Measurements from ENCODE around the gene TSHR.
"Not testable (repeated sequence)": the region's sequence is repeated elsewhere in the genome, so short reads cannot be mapped to it uniquely, and the experiment has no call there.

The TSHR gene

GRCh38 chr14:80955416-80955941 lies at the start of gene TSHR:
TSS of gene TSHR (plus strand) at chr14:80955621. CDS start at chr14:80955681, 60 bp downstream.
- DNase-seq = no peak

- DNase-seq = no peak
Measured at GRCh38 chr14:80906336-80906735, 49.1 kb upstream of the TSHR start.

DNA sequence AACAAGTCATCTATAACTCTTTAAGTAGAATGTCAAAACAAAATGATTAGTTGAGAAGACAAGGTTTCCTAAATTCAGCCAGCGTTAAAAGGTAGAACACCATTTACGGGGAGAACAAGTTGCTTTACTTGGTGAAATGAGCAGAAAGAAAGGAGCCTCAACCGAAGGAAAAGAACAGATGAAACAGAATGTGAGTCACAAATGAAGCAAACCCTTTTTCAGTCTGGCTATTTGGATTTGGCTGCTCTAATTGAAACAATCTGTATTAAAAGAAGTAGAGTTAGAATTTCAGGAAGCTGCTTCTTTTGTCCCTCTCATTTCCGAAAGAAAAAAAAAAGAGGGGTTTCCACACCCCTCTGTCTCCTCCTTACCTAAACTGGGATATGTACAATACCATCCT lies 48.5 kb upstream of the TSHR start:
- DNase-seq = no peak

DNA sequence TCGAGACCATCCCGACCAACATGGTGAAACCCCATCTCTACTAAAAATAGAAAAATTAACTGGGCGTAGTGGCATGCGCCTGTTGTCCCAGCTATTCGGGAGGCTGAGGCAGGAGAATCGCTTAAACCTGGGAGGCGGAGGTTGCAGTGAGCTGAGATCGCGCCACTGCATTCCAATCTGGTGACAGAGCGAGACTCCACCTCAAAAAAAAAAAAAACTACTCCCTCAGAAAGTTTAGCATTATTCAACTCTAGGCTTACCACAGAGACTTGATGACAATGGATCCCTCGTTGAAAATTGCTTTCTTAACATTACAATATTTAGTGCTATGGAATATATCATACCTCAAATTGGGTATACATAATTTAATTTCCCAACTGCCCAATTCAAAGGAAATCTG lies 43.4 kb upstream of the TSHR start:
- not testable (repeated sequence) for DNase-seq

DNA sequence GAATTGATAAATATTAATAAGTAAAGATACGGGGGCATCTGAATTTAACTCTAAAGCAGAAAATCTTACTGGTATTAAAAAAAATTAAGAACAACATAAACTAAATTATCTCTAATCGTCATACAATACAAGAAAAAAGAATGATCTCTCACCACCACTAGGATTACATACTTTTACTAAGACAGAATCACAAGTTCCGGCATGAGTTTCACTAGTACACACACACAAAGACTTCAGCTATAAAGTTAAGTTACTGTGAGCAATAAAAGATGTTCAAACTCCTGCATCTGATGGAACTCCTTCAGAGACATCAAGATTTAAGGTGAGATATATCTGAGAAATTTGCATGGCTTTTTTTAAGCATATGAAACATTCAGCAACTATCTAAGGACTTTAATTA lies 35.8 kb upstream of the TSHR start:
- no peak for DNase-seq

DNA sequence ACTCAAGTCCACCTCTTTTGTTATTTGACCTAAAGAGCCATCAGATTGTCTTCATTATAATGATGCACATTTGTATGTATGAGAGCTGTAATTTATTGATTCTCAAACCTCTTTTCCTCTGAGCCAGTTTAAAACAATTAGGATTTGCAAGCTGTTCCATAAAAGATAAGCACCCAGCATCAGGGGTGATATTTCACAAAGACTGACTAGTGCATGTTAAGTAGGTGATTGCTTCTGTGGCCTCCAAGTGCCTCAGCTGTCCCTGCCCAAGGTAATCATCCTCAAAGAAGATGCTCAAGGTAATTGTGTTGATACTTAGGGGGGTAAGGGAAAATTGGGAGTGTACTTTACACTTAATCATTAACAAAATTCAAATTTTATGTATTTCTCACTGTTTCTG lies 32.1 kb upstream of the TSHR start:
- DNase-seq = no peak

DNA sequence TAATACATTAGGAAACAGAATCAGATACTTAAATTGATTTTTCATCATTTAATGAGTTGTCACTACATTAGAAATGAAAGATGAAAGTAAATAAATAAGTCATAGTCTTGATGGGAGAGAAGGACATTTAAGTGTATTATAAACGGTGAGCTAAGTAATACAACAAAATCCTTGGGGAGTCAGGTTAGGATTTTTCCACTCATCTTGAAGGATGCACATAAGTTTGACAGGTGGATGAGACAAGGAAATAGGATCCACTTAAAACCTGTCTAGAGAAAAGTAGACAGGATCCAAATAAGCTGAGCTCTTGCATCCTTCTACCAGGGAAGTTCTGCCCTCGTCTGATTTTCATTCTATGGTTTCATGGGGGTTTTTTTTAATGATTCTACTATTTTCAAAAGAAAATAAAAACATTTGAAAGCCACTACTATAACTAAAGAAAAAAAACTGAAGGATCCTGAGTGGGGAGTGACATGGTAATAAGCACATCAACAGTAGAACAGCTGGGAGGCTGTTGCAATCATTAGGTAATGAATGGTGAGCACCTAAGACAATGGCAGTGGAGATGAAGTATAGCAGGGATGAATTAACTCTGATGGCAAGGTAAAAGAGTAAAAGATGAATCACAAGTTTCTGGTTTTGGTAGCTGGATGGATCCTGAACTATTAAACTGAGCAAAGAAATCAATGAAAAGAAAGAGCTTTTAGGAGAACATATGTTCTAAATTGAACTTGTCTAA lies 30.9 kb upstream of the TSHR start:
- DNase-seq = no peak

GRCh38 chr14:80926397-80927082 lies 28.9 kb upstream of the TSHR start:
- no peak for DNase-seq

GRCh38 chr14:80927083-80927989 lies 28.1 kb upstream of the TSHR start:
- DNase-seq = no peak

- DNase-seq = no peak
Measured at GRCh38 chr14:80930095-80930494, 25.3 kb upstream of the TSHR start.

DNA sequence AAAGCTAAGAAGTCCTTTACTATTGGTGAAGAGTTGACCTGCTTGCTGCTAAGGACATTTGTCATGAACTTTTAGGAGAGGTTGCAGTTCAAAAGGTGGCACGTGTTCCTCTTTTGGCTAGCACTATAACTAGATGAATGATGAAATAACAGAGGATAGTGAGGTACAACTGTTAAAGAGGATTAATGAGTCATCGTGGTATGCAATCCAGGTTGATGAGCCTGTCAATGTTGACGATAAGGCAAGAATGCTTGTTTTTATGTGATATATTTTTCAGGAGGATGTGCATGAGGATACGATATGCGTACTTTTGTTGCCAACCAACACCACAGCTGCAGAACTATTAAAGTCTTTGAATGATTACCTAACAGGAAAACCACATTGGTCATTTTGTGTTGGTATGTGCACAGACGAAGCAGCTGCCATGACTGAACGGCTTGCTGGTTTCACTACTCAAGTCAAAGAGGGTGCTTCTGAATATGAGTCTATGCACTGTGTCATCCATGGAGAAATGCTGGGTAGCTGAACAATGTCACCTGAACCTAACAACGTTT lies 24.5 kb upstream of the TSHR start:
- no peak for DNase-seq

- no peak for DNase-seq
Measured at GRCh38 chr14:80933282-80933681, 22.1 kb upstream of the TSHR start.

GRCh38 chr14:80933686-80934085 lies 21.7 kb upstream of the TSHR start:
- no peak for DNase-seq

- no peak for DNase-seq
Measured at GRCh38 chr14:80940146-80940545, 15.3 kb upstream of the TSHR start.

DNA sequence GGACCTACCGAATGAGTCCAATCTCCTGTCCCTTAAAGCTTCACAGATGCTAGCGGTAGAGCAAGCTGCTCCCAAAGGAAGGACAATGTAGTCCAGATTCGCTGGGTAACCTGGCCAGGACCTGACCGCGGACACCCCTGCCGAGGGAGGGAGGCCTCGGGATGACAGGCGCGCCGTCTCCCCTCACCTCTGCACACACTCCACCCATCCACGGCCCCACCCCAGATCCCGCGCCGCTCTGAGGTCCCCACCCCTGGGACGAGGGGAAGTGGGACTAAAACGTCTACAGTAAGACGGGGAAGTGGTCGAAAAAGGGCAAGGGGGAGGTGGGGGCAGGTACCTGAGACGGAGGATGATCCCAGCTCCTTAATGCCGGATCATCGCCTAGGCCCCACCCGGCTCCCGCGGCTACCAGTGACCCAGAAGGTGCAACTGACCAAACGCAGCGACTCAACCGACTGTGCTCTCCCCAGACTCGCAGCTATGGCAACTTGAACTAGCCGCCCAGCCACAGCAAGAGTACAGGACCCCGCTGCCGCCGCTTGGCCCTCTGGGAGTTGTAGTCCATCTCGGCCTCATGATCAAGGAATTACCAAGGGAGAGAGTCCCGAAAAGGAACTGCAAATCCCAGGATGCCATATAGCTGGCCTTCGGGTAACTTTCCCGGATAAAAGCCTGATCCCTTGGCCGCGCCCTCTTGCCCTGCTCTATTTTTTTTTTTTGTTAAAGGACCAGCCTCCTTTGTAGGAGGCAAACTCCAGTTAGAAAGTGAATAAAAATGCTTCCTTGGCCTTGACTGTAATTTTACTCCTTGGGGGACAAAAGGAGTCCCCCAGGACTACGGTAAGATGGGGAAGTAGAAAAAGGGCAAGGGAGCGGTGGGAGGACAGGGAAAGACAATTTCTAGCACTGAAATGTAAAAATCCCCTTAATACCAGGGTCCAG lies 13.9 kb upstream of the TSHR start, which contains the start of gene CEP128:
TSS of gene CEP128 (minus strand) at position 498 of the 945 bp plus-strand sequence.
- DNase-seq = peak; percentile 92

DNA sequence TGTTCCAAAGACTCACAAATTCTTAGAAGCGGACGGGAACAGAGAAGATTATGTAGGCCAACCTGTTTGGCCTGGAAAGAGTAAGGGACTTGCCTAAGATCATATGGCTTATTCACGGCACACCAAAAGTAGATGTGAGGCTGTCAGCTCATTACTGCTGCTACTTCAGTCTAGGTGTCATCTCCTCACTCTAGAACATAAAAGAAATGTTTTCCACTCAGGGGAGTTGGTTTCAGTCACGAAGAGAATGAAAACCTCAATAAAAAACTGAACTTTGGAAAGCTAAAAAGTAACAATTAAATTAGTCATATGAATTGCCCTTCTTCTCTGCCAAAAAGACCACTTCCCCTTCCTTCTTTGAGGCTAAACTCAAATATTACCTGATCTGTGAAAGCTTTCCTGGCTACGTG lies 13.2 kb upstream of the TSHR start:
- no peak for DNase-seq

- no peak for DNase-seq
Measured at GRCh38 chr14:80944861-80945617, 10.4 kb upstream of the TSHR start.

DNA sequence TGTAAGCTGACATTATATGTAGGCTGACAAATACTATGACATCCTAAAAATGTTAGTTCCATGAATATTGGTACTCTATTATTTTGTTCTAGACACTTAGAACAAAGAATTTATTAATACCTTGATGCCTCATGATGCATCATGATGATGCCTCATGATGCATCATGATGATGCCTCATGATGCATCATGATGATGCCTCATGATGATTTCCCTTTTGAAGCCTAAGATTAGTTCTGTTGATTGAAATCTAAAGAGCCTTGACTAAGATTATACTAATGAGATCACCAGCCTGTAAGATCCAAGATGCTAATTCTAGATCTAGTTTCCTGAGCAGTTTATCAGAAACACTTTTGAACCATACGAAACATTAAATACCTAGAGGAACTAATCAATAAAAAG lies 9.2 kb upstream of the TSHR start:
- no peak for DNase-seq

DNA sequence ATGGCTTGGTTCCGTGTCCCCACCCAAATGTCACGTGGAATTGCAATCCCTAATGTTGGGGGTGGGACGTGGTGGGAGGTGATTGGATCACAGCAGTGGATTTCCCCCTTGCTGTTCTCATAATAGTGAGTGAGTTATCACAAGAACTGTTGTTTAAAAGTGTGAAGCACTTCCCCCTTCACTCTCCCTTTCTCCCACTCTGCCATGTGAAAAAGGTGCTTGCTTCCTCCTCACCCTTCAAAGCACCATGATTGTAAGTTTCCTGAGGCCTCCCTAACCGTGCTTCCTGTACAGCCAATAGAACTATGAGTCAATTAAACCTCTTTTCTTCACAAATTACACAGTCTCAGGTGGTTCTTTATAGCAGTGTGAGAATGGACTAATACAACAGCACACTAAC lies 8.6 kb upstream of the TSHR start:
- DNase-seq = no peak

DNA sequence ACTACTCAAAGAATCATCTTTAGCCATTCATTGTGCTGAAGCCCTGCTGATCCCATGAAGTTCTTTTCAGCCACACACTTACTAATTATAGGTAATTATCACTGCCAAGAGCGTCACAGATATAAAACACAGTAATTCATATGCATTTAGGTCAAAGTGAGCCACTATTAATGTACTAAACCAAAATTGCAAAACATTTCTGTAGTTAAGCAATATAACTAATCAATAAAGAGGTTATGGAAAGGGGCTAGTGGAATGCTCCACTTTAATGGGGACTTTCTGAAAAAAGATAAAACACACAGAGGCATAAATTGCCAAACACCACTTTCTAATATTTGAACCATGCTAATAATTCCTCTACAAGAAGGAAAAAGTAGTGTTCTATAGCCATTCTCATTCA lies 7.1 kb upstream of the TSHR start:
- DNase-seq = no peak

GRCh38 chr14:80951491-80951890 lies 3.9 kb upstream of the TSHR start:
- DNase-seq = no peak
